ENCODE measurements around the gene LRRC58. TPM values are rescaled to one million over a fixed set of nuclear protein-coding genes. Genes with fewer than 3 reads are reported as not detected.

The LRRC58 gene
- total RNA-seq, 1 experiment from 2014 or later, result 34.8 TPM

DNA sequence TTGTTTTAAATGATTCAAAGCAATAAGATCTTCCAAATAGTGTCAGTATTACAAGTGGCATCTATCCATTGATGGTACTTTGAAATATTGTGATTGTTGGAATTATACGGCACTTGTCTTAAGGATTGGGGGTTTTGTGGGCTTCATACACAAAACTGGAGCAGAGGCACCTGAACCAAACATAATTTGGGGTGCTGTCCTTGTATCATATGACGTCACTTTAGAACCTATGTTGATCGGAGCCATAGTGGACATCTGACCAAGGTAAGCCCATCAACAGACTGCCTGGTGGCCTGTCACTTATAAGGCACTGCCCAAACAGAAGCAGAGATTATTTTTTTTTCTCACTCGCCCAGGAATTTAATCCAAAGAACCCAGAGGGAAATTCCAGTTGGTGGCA is 2.9 kb upstream of the LRRC58 start:
- no peaks in the 10 kb centered on the region for H3K36me3 ChIP-seq (ENCODE audit: control insufficient read depth in 1 of 2, insufficient read depth in 2 of 2, low read length in 2 of 2)
- TF ChIP-seq SRF (IDR thresholded peaks at IDR 0.05; ENCODE audit: low read depth), result no peak
- no peak for TF ChIP-seq POLR2A (IDR thresholded peaks at IDR 0.05; ENCODE audit: borderline replicate concordance, extremely low read depth, insufficient read depth, insufficient read length)
- TF ChIP-seq, protein P1, sequence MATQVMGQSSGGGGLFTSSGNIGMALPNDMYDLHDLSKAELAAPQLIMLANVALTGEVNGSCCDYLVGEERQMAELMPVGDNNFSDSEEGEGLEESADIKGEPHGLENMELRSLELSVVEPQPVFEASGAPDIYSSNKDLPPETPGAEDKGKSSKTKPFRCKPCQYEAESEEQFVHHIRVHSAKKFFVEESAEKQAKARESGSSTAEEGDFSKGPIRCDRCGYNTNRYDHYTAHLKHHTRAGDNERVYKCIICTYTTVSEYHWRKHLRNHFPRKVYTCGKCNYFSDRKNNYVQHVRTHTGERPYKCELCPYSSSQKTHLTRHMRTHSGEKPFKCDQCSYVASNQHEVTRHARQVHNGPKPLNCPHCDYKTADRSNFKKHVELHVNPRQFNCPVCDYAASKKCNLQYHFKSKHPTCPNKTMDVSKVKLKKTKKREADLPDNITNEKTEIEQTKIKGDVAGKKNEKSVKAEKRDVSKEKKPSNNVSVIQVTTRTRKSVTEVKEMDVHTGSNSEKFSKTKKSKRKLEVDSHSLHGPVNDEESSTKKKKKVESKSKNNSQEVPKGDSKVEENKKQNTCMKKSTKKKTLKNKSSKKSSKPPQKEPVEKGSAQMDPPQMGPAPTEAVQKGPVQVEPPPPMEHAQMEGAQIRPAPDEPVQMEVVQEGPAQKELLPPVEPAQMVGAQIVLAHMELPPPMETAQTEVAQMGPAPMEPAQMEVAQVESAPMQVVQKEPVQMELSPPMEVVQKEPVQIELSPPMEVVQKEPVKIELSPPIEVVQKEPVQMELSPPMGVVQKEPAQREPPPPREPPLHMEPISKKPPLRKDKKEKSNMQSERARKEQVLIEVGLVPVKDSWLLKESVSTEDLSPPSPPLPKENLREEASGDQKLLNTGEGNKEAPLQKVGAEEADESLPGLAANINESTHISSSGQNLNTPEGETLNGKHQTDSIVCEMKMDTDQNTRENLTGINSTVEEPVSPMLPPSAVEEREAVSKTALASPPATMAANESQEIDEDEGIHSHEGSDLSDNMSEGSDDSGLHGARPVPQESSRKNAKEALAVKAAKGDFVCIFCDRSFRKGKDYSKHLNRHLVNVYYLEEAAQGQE (IDR thresholded peaks at IDR 0.05; ENCODE audit: low read depth), result no peak
- no peak for TF ChIP-seq TCF7L2 (IDR thresholded peaks at IDR 0.05; ENCODE audit: borderline replicate concordance, extremely low read depth, insufficient read depth, insufficient read length)
- TF ChIP-seq SP1 (IDR thresholded peaks at IDR 0.05; ENCODE audit: low read depth), result no peak
- TF ChIP-seq ZNF274 (IDR thresholded peaks at IDR 0.05; ENCODE audit: low read depth, low read length), result no peak
- TF ChIP-seq, protein P2, sequence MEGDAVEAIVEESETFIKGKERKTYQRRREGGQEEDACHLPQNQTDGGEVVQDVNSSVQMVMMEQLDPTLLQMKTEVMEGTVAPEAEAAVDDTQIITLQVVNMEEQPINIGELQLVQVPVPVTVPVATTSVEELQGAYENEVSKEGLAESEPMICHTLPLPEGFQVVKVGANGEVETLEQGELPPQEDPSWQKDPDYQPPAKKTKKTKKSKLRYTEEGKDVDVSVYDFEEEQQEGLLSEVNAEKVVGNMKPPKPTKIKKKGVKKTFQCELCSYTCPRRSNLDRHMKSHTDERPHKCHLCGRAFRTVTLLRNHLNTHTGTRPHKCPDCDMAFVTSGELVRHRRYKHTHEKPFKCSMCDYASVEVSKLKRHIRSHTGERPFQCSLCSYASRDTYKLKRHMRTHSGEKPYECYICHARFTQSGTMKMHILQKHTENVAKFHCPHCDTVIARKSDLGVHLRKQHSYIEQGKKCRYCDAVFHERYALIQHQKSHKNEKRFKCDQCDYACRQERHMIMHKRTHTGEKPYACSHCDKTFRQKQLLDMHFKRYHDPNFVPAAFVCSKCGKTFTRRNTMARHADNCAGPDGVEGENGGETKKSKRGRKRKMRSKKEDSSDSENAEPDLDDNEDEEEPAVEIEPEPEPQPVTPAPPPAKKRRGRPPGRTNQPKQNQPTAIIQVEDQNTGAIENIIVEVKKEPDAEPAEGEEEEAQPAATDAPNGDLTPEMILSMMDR (IDR thresholded peaks at IDR 0.05 in 2 of 3, conservative IDR thresholded peaks at IDR 0.05 in 1 of 3; ENCODE audit: borderline replicate concordance in 1 of 3, insufficient read depth in 1 of 3, low read depth in 2 of 3, low read length in 2 of 3), result no peak
- TF ChIP-seq CEBPB (IDR thresholded peaks at IDR 0.05; ENCODE audit: low read depth), result no peak
- TF ChIP-seq, protein P3, sequence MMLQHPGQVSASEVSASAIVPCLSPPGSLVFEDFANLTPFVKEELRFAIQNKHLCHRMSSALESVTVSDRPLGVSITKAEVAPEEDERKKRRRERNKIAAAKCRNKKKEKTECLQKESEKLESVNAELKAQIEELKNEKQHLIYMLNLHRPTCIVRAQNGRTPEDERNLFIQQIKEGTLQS (IDR thresholded peaks at IDR 0.05), result no peak
- no peak for TF ChIP-seq EZH2phosphoT487 (IDR thresholded peaks at IDR 0.05; ENCODE audit: borderline replicate concordance)
- no peak for TF ChIP-seq POLR2AphosphoS5 (IDR thresholded peaks at IDR 0.05; ENCODE audit: low read depth, low read length)
- TF ChIP-seq JUND (IDR thresholded peaks at IDR 0.05), result no peak
- TF ChIP-seq RAD21 (IDR thresholded peaks at IDR 0.05; ENCODE audit: low read depth), result no peak
- H3K4me2 ChIP-seq (ENCODE audit: low read length), result no peak overlapping the region
- peaks cover 18% of the 10 kb centered on the region for H3K79me2 ChIP-seq (ENCODE audit: insufficient read depth, low read length)
- no peak for DNase-seq (ENCODE audit: low read depth, low spot score)
- H3K4me1 ChIP-seq (ENCODE audit: control insufficient read depth in 1 of 2, insufficient read depth in 2 of 2, low read length in 2 of 2), result peaks cover 10 to 26% of the 10 kb centered on the region in 2 experiments
- ChIA-PET RAD21 (ENCODE audit: low non-redundant PET in 1 of 2, low total read pairs in 2 of 2, uncharacterized antibody in 2 of 2, unreplicated experiment in 2 of 2) (no interaction called here), POLR2A (no interaction called here), CTCF (no interaction called here)
- H3K4me3 ChIP-seq (replicated peaks in 1 of 2; ENCODE audit: low read depth in 1 of 2, low read length in 2 of 2), result no peak overlapping the region
- no peaks in the 10 kb centered on the region for H3K27me3 ChIP-seq (ENCODE audit: insufficient read depth, low read length)
- BruUV-seq (replicated peaks), result no TSS peak
- no peak overlapping the region for H3K9ac ChIP-seq (ENCODE audit: low read length)
- no peaks in the 10 kb centered on the region for H3K9me3 ChIP-seq (ENCODE audit: control insufficient read depth in 1 of 2, insufficient read depth in 1 of 2, low read depth in 1 of 2, low read length in 2 of 2)
- no peaks in the 10 kb centered on the region for H3K9me2 ChIP-seq (ENCODE audit: insufficient read depth)
- no peak overlapping the region for H2AFZ ChIP-seq (ENCODE audit: low read depth, low read length, poor library complexity, severe bottlenecking)
- no peak overlapping the region for H3K27ac ChIP-seq (ENCODE audit: low read depth, low read length)
- H4K20me1 ChIP-seq (ENCODE audit: insufficient read depth), result peaks cover 5% of the 10 kb centered on the region; the same call in 1 of the 2 replicates
- intact Hi-C loops (cut with micrococcal nuclease), result no loop called here
- no peak for ATAC-seq

All from HCT116 (cell line).